NCI-H345 (cell line): ENCODE results near the gene ISCU.

ENCODE experiments used
- DNase-seq: peaks from one replicate; lab custom pipeline; 2025; lab: John Stamatoyannopoulos, UW

ISCU gene

DNA sequence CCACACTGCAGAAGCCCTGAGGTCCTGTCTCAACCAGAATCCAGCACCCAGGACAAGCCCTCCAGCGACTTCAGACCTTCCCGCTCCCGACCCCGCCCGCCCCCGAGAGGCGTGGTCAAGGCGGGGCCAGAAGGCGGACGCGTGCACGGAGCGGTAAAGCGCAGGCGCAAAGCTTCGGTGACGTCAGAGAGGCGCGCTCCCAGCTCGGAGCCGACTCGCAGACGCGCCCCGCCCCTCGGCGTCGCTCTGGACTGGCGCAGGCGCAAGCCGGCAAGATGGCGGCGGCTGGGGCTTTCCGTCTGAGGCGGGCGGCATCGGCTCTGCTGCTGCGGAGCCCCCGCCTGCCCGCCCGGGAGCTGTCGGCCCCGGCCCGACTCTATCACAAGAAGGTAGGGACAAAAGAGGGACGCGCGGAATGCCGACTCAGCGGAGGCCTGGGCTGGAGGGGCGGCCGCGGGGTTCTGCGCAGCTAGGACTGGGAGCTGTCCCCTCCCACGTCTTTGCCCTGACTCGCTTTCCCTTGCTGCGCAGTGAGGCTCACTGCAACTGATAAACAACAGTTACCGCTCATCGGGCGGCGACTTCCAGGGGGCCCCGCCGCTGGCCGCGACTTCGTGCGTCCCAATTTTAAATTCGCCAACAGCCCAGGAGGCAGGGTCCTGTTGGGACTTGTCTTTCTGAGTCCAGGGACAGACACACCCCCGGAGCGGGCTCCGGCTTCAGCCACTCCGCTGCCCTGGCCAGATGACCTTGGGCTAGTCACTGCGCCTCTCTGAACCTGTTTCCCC is at the start of gene ISCU:
Gene ISCU, plus strand, starts transcription at position 249 of the 788 bp plus-strand sequence. Its CDS starts 27 bp downstream, at position 276.
- peak; percentile 98 for DNase-seq

DNA sequence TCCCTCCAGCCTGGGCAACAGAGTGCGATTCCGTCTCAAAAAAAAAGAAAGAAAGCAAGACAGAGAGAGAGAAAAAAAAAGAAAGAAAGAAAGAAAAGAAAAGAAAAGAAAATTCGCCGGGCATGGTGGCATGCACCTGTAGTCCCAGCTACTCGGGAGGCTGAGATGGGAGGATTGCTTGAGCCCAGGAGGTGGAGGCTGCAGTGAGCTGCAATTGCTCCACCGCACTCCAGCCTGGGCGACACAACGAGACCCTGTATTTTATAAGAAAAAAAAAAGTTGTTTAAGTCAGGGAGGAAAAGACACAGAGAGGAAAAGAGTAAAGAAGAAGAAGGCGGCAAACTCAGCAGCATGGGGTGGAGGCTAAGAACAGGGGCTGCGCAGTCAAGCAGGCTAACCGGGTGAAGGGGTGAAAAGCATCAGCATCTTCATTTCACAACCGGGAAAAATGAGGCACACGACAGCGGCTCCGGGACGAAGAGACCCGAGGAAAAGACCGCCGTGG is 47.9 kb upstream of the ISCU start:
- DNase-seq, result no peak

DNA sequence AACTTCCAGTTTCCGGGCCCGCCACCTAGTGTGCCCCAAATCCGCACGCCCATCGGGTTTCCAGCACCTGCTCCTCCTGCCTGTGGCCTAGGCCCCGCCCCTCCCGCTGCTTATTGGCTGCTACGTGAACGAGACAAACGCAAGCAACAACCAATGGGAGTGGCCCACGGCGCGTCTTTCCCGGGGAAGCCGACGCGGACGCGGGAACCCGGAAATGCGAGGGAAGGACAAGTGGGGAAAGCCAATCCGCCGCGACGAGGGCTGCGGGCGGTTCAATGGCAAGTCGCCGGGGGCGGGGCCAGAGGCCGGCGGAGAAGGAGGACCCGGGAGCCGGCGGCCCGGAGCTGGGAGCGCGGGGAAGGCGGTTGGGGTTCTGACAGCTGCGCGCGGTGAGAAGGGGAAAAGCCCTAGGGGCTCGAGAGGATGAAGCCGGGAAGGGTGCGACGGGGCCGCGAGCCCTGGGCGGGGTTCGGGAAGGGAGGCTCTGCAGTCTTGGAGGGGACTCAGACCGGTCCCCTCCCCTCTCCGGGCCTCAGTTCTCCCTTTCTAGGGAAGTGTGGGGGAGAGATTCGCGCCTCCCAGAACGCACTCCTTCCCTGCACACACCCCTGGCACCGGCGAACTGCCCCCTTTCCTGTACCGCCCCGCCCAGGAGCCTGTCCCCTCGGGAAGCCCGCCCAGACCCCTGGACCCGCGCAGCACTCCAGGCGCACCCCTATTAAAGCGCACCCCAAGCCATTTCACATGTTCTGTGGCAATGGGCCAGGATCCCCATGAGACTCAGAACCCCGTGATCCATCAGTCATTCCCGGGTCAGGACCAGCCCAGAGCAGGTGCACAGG is 47.2 kb upstream of the ISCU start, which contains the start of gene FICD:
Gene FICD, plus strand, starts transcription at position 305 of the 842 bp plus-strand sequence. CDS start 1,696 bp downstream, outside the sequence.
- DNase-seq, result peak; percentile 100

DNA sequence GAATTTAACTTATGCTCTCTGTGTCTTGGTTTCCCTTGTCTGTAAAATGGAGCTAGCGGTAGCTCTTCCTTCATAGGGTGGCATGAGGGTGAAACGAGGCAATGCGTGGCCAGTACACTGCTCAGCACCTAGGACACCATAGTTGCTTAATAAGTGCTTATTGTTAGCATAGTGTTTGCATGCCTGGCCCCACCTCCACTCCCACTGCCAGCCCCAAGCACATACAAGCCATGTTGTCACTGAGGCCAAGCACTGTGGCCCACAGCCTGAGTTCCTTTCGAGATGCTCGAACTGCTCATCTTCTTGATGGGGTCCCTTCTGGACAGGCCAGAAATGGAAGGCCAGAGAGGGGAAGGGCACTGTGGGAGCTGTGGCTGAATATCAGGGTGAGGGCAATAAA is 46.5 kb upstream of the ISCU start:
- DNase-seq, result no peak

DNA sequence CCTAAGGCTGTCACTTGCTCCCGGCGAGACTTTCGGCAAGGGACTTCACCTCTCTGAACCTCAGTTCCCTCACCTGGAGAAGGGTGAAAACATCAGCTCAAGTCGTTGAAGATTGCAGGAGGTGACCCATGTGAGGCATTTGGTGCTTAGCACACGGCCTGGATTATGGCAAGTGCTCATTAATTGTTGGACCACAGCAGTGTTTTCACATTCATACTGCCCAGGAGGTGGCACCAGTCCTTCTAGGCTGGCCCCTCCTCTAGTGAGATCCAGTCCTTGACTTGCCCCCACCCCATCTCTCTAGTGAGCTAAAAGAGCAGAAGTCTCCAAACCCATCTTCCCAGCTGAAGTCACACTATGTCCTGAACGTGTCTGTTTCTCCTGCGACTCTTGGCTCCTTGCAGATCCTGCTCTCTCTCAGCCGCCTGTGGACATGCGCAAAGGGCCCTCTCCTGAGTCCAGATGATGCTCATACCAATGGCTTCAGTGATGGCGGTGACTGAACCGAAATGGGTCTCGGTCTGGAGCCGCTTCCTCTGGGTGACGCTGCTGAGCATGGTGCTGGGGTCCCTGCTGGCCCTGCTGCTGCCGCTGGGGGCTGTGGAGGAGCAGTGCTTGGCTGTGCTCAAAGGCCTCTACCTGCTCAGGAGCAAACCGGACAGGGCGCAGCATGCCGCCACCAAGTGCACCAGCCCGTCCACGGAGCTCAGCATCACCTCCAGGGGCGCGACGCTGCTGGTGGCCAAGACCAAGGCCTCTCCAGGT is 45.7 kb upstream of the ISCU start:
- no peak for DNase-seq

DNA sequence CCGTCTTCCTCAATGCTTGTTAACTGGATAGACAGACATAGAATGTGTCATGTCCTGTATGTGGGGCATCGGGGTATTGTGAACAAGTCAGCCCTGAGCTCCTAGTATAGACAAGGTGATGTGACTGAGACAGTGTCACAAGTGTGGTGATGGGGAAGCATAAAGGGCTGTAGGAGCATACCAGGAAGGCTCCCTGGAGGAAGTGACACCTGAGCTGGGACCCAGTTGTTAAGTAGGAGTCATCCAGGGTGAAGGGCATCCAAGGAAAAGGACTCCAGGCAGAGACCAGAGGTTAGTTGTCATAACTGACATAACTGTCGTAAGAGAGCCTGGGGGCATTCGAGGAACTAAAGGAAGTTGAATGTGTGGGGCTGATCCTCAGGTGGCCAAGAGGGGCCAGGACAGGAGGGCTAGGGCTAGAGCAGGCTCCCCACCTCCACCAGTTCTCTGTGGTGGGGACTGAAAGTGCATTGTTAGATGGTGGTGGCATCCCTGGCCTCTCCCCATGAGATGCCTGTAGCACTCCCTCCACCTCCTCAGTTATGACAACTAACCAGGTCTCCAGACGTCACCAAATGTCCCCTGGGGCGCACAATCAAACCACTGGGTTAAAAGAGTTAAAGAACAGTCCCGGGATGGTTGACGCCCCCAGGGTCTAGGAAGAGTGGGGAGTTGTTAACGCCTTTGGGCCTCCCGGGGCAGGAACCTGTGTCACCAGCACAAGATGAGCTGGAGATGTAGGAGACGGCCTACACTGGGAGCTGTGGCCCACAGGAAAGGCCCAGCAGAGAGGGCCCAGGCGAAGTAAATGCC is 44.9 kb upstream of the ISCU start:
- no peak for DNase-seq

DNA sequence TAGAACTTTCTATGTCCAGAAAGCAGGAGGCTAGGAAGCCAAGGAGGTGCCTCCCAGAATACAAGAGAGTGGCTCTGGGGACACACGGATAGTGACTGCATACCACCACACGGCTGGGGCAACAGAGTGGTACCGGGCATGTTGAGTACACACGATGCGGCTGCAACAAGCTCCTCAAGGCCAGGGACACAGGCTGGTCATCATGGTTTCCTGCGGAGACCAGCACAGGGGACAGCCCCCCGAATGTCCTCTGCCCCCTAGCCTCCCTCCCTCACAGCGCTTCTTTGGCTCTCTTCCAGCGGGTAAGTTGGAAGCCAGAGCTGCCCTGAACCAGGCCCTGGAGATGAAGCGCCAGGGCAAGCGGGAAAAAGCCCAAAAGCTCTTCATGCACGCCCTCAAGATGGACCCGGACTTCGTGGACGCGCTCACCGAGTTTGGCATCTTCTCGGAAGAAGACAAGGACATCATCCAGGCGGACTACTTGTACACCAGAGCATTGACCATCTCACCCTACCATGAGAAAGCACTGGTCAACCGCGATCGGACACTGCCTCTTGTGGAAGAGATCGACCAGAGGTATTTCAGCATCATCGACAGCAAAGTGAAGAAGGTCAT is 44.2 kb upstream of the ISCU start:
- no peak for DNase-seq

DNA sequence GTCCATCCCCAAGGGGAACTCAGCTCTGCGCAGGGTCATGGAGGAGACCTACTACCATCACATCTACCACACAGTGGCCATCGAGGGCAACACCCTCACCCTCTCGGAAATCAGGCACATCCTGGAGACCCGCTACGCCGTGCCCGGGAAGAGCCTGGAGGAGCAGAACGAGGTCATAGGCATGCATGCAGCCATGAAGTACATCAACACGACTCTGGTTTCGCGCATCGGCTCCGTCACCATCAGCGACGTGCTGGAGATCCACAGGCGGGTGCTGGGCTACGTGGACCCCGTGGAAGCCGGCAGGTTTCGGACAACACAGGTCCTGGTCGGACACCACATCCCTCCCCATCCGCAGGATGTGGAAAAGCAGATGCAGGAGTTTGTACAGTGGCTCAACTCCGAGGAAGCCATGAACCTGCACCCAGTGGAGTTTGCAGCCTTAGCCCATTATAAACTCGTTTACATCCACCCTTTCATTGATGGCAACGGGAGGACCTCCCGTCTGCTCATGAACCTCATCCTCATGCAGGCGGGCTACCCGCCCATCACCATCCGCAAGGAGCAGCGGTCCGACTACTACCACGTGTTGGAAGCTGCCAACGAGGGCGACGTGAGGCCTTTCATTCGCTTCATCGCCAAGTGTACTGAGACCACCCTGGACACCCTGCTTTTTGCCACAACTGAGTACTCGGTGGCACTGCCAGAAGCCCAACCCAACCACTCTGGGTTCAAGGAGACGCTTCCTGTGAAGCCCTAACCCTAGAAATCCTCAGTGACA is 43.5 kb upstream of the ISCU start:
- no peak for DNase-seq

DNA sequence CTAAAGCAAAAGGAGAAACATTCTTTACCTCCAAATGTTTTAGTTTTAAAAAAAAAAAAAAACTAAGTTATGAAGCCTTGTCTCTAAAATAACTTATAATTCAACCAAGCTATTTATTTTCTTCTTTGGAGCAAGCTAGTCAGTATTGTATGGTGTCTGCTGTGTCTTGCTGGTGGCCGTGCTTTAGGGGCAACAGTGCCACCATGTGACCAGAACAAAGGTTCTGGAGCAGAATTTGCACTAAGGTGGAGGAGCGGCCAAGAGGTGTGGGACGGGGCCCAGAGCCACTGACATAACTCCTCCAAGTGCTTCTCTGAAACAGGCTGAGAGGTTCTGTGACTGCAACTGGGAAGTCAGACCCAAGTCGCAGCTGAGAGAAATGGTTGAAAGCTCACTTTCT is 42.8 kb upstream of the ISCU start:
- DNase-seq, result no peak

DNA sequence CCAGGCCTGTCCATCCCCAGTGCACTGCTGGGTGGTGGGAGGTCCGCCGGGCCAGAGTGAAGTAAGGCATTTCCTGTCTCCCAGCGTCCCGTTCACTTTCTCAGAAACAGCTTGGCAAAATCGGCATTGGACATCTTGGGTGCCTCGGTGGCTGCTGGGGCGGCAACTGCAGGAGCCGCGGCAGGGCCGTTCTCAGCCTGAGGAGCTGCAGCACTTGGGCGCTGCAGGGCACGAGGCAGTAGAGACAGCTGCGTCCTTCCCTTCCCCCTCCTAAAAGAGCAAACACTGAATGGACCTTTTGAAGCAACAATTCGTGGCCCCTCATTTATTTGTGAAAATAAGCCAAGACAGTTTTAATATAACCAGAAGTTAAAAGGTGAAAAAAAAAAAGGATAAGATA is 39.0 kb upstream of the ISCU start:
- no peak for DNase-seq

DNA sequence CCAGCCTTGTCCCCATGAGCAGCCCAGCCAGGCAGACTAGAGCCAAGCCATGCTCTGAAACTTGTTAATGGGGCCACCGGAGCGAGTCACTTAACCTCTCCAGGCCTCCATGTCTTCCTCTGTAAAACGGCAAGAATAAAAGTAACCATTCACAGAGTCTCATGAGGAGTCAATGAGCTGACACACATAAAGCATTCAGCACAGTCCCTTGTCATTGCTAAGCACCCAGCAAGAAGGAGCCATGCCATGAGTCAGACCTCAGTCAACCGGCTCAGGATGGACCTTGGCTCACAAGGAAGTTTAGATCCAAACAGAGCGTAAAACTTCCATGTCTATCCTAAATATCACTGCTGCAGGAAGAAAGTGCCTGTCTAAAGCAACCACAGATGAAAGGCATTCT is 36.7 kb upstream of the ISCU start:
- no peak for DNase-seq

DNA sequence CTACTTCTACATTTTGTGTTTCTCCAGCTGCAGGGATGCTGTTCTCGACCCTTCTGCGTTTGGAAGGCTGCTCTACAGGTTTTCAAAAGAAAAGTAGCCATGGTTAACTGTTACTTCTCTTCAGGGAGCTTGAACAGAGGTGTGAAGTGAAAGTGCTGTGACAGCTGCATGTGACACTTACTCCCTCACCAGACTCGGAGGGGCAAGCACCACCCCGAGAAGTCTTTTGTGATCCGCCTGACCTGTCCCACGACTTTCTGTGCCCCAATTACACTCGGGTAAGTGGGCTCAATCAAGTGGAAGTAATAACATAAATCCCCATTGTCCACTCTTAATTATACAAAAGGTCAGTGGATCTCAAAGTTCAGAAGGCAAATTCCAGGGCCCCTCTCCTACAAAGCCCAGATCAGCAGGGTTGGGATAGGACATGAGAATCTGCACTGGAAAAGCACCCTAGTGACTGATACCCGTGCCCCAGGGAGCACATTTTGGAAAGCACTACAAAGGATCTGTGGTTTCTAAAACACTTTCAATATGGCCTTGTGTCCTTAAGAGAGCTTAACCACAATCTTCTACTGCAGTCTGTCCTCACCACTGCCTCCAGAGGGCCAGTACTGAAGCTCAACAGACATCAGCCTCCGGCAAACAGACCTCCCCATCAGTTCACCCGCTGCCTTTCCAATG is 35.8 kb upstream of the ISCU start:
- no peak for DNase-seq

DNA sequence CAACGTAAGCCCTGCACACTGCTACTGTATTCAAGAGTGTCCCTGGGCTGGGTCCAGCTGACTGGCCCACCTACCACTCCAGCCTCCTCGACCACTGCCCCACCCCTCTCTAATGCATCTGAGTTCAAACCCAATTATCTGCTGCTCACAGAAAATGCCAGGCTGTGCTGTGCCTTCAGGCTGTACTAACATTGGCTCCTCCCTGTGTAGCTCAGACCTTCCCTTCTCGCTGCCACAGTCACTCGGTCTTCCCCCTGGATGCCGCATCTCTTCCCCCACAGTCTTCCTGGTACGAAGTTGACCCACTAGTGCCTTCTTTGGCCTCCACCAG is 35.3 kb upstream of the ISCU start:
- no peak for DNase-seq

DNA sequence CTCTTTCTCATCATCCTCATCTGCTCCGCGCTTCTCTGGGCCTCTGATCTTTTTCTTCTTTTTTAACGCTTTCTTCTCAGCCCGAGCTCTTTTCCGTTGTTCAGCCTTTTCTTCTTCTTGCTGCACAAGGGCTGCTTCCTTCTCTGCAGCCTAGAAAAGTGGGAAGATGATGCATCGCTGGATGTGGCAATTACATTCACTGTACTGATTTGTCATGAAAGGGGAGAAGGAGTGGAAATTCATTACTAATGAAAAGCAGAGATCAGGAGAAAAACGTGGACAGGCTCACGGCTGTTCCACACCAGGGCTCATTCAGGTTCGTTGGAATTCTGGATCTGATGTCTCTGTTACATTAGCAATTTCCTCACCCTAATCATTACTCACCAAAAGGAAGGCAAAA is 32.2 kb upstream of the ISCU start:
- no peak for DNase-seq

DNA sequence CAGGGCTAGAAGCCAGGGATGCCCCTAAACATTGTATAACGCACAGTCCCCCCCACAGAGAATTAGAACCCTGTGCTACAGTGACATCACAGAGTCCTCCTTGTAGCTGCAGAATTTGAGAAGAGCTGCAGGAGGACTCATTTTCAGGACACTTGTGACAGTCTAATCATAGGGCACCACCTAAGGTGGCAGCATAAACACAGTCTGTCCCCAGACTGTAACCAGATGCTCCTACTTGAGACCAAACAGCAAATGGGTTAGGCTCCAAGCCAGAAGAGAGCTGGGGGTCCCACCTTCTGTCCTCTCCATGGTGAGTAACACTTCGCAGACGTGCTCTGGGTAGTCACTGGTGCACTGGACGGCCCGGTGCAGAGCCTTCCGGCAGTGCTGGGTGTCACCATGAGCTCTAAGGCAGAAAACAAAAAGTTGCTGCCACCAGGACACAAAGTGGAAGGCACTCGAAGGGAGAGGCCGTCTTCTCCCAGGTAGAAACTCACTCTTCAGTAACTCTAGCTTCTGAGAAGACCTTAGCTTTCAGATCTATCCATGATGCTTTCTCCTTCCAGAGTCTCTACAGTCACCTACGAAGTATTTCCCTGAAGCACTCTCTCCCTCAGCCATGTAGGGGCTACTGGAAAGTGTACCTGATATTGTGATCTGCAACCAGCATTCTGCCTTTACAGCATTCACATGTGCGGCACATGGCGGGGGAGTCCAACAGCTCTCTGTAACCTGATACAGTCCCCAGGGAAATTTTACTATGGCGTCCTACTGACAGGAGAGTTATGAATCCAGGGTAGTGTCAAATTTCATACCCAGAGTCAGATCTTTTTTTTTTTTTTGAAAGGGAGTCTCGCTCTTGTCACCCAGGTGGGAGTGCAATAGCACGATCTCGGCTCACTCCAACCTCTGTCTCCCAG is 30.2 kb upstream of the ISCU start:
- DNase-seq, result peak; percentile 43

DNA sequence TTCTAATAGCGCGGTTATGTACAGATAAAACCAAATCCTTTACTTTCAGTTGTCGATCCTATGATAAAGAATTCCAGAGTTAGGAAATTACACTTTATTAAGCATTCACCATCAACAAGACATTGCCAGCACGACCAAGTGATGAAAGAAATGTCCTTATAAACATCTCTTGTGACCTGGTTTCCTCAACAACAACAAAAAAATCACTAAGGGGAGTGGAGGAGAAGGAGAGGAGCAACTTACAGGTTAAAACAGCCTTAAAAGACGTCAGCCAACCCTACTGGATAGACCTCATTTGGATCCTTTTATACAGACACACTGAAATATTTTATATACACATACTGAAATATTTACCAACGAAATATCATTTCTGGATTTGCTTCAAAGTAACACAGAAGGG is 24.2 kb upstream of the ISCU start:
- no peak for DNase-seq

DNA sequence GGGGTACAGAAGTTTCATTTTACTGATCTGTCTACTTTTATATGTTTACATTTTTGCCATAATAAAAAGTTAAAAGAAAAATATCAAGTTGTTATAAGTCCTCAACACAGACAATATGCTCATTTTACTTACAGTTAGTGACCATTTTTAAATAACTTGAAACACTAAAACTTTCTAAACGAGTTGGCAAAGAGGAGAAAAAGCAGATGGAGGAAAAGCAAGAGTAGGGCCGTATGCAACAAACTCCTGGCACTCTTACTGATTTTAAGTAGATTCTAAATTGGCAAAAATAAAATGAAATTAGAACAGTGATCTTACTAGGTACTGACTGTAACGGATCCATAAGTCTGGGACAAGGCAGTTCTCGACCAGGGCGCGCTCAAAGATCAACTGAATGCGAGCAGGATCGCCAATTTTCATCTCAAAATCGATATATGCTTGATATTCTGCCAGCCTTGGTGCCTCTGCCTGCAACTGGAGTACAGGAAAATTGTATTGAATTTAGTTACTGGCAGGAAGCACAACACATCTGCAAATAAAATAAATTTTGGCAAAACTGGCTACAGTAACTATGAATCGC is 23.7 kb upstream of the ISCU start:
- DNase-seq, result no peak

DNA sequence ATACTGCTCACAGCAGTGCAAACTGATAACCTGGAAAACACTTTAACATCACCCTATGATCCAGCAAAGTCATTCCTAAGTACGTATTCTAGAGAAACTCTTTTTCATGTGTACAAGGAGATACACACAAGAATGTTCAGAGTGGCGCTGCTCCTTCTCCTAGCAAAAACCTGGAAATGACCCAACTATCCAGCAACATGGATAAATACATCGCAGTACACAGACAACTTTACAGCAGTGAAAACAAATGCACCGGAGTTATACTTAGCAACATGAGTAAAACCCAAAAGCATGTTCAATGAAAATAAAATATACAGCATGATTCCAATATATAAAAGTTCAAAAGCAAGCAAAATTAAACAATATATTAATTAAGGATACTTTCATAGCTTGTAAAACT is 20.1 kb upstream of the ISCU start:
- no peak for DNase-seq
